GM23338 (cell line): ENCODE data around the gene TPD52L2.

Source experiments
- CREB1 ChIP-seq: fragments of 250-450 bp; sonication (Bioruptor Pico); IDR thresholded peaks from 2 replicates; pipeline ENCODE4 v1.5.0; 2020; ENCODE audit warnings: low read depth, mild to moderate bottlenecking, moderate library complexity
- CTCF ChIP-seq, 2 experiments: fragments of 200-600 bp in 1 of 2; sonication (generic) in 1 of 2; conservative IDR thresholded peaks; 2 replicates each; pipeline versions ENCODE4 v1.5.1 to v1.6.1; 2016 to 2017; ENCODE audit warnings: antibody characterized with exemption in 2 of 2, low read depth in 2 of 2, mild to moderate bottlenecking in 2 of 2, moderate library complexity in 1 of 2
- EZH2 ChIP-seq: fragments of 200-600 bp; sonication (generic); IDR thresholded peaks from one replicate; pipeline ENCODE4 v1.8.0; 2017; ENCODE audit warnings: antibody characterized with exemption, mild to moderate bottlenecking, low read depth; ENCODE audit not compliant: unreplicated experiment
- EZH2phosphoT487 ChIP-seq: fragments of 200-600 bp; sonication (generic); IDR thresholded peaks from one replicate; pipeline ENCODE4 v1.8.1; 2018; ENCODE audit warnings: antibody characterized with exemption; ENCODE audit not compliant: unreplicated experiment
- NANOG ChIP-seq: IDR thresholded peaks from 2 replicates; pipeline ENCODE4 v1.6.1; 2016; ENCODE audit warnings: antibody characterized with exemption, borderline replicate concordance
- POLR2AphosphoS5 ChIP-seq: IDR thresholded peaks from 2 replicates; pipeline ENCODE4 v1.6.1; 2016; ENCODE audit warnings: antibody characterized with exemption, low read depth
- REST ChIP-seq: IDR thresholded peaks from one replicate; pipeline ENCODE4 v1.6.1; 2018; ENCODE audit warnings: antibody characterized with exemption; ENCODE audit not compliant: unreplicated experiment
- STAT1 ChIP-seq: IDR thresholded peaks from one replicate; pipeline ENCODE4 v1.6.1; 2016; ENCODE audit warnings: antibody characterized with exemption; ENCODE audit not compliant: unreplicated experiment

GRCh38 chr20:63856098-63856511 is 9.0 kb upstream of the TPD52L2 start:
- TF ChIP-seq CTCF (conservative IDR thresholded peaks at IDR 0.05; ENCODE audit: low read depth in 2 of 2) (no peak), EZH2phosphoT487 (no peak), EZH2 (no peak), NANOG (no peak), CREB1 (no peak), POLR2AphosphoS5 (0 out of 2 replicates have a peak, but pooled peaks have one; percentile 25), REST (no peak), STAT1 (no peak)
